ENCODE measurements around the gene PPM1N.
A peak's percentile ranks its signal among the peaks of the same experiment; 100 is the strongest.

- peak; percentile 77 for TF ChIP-seq CTCF (IDR thresholded peaks at IDR 0.05; ENCODE audit: poor library complexity)
- TF ChIP-seq EZH2 (IDR thresholded peaks at IDR 0.05; ENCODE audit: borderline replicate concordance): no peak
These were observed 25.5 kb downstream of the PPM1N start for GRCh38 chr19:45523642-45524256.

Data from hepatocyte (in vitro differentiated cells).